Measurements from ENCODE around the gene PRAC2.
"Not testable (repeated sequence)": the region's sequence is repeated elsewhere in the genome, so short reads cannot be mapped to it uniquely, and the experiment has no call there.

PRAC2 gene

DNA sequence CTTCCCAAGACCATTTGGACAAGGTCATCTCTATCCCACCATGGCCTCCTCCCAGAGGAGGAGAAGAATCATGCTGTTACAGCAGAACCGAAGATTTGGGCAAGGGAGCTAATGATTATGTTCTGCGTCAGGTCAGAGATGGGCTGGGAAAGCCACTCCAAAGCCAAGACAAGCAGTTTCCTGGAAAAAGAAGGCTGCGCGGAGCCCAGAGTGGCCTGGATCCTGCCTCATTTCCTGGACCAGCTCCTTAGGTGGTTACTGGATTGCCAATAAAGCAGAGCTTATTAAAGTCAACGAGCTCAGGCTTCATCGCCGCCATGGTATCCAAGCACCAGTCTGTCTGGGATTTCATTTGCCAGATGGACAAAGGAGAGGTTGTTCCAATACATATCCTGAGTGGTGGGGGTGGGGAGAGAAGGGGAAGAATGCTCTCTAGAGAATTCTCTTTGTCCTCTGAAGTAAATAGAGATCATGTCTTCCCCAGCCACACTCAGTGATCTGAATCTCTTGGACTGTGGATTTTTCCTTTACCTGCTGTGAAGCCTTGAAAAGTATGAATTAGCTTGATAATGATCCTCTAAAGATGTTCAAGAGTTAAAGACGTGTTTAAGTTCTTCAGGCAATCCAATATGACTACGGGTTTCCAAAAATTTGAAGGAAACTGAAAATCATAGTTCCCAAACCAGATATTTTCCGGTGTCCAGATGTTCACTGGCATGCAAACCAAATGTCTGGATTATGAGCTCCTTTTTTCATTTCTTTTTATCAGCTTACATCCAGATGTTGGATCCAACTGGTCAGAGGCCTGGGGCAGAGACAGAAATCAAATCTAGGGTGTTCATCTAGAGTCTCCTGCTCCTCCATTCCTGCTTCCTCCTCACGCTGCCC lies 18.4 kb upstream of the PRAC2 start:
- no peak overlapping the region for H3K27ac ChIP-seq (ENCODE audit: low read length)

DNA sequence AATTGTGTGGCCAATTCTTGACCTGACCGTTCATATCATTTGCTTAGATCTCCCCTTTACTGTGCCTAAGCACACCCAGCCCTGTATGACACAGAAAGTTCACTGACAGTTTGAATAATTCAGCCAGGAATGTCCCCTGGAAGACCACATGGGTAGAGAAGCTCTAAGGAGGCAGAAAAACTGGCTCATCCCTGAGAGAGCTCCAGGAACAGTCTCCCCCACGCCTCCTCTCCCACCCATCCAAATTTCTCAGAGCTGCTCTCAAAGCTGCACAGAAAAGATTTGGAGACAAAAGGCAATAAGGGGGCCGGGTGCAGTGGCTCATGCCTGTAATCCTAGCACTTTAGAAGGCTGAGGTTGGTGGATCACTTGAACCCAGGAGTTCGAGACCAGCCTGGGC lies 11.9 kb upstream of the PRAC2 start:
- no CpG with 5 or more reads among the region's 4 CpGs for WGBS (ENCODE audit: insufficient coverage, insufficient read length)
- no peak for DNase-seq (ENCODE audit: low read depth, low spot score)
- H3K4me1 ChIP-seq (ENCODE audit: control insufficient read depth, insufficient read depth, low read length), result no peaks in the 10 kb centered on the region
- H3K27ac ChIP-seq (ENCODE audit: low read length), result no peak overlapping the region
- H3K27me3 ChIP-seq (ENCODE audit: control insufficient read depth, insufficient read depth, low read length), result peaks cover 2% of the 10 kb centered on the region; the same call in 1 of the 2 replicates
- no peak overlapping the region for H3K4me3 ChIP-seq (ENCODE audit: low read length)
- no peaks in the 10 kb centered on the region for H3K9me3 ChIP-seq (ENCODE audit: control insufficient read depth, insufficient read depth, low read length)
- no peaks in the 10 kb centered on the region for H3K36me3 ChIP-seq (ENCODE audit: control insufficient read depth, insufficient read depth, low read length)

More for the DNA sequence above, 18.4 kb upstream of the PRAC2 start:
- no peaks in the 10 kb centered on the region for H3K9me3 ChIP-seq (ENCODE audit: control insufficient read depth, insufficient read depth, low read length)
- H3K4me3 ChIP-seq (ENCODE audit: low read length), result no peak overlapping the region
- no peak for DNase-seq (ENCODE audit: low read depth, low spot score)
- no peaks in the 10 kb centered on the region for H3K36me3 ChIP-seq (ENCODE audit: control insufficient read depth, insufficient read depth, low read length)
- H3K27me3 ChIP-seq (ENCODE audit: control insufficient read depth, insufficient read depth, low read length), result no peaks in the 10 kb centered on the region; the same call in 1 of the 2 replicates
- no peaks in the 10 kb centered on the region for H3K4me1 ChIP-seq (ENCODE audit: control insufficient read depth, insufficient read depth, low read length)
- WGBS (ENCODE audit: insufficient coverage, insufficient read length), result no CpG with 5 or more reads among the region's 11 CpGs

DNA sequence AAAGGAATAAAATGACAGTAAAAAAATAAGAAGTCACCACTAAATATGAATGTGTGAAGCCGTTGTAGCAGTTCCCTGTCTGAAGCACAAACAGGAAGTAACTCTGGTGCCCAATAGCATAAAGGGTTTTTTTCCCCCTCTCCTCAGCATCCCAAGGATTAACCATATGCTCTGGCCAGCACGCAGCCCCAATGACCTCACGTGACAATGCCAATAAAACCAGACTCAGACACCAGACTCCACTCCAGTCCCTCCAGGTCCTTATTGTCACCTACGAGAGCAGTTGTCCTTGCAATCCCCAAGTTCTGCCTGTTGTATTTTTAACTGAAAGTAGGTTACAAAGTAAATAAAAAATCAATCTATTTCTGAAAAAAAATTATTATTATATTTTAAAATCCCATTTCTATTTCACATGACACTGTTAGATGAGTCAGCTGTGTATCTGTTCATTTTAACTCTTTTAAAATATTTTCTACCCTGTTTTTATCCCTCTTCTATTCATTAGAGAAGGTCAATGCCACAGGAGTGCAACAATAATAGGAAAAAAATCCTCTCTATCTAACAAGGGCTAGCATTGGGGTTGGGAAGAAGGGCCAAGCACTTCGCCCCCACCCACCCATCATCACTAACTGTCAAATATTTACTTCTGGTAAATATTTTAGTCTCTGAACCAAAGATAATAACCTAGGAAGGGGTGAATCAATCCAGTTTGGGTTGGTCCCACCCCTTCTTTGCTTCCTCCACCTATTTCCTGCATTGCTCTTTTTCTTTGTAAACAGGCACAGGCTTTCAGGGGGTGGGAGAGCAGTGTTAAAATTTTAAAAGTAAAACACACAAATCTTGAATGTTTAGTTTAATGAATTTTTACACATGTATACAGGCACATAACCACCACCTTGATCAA lies 7.2 kb upstream of the PRAC2 start:
- Histone ChIP-seq H3K27me3 (ENCODE audit: control insufficient read depth, insufficient read depth, low read length) (peaks cover 36% of the 10 kb centered on the region), H3K4me3 (ENCODE audit: low read length) (no peak overlapping the region), H3K36me3 (ENCODE audit: control insufficient read depth, insufficient read depth, low read length) (no peaks in the 10 kb centered on the region), H3K27ac (ENCODE audit: low read length) (no peak overlapping the region), H3K4me1 (ENCODE audit: control insufficient read depth, insufficient read depth, low read length) (peaks cover 4% of the 10 kb centered on the region), H3K9me3 (ENCODE audit: control insufficient read depth, insufficient read depth, low read length) (no peaks in the 10 kb centered on the region)
- DNase-seq (ENCODE audit: low read depth, low spot score), result no peak
- WGBS (ENCODE audit: insufficient coverage, insufficient read length), result no CpG with 5 or more reads among the region's 5 CpGs

GRCh38 chr17:48716549-48716948 lies 6.4 kb upstream of the PRAC2 start:
- H3K27me3 ChIP-seq (ENCODE audit: control insufficient read depth, insufficient read depth, low read length), result peaks cover 44% of the 10 kb centered on the region
- DNase-seq (ENCODE audit: low read depth, low spot score); H3K9me3 ChIP-seq (ENCODE audit: control insufficient read depth, insufficient read depth, low read length); H3K36me3 ChIP-seq (ENCODE audit: control insufficient read depth, insufficient read depth, low read length); H3K4me3 ChIP-seq (ENCODE audit: low read length); H3K27ac ChIP-seq (ENCODE audit: low read length); H3K4me1 ChIP-seq (ENCODE audit: control insufficient read depth, insufficient read depth, low read length): not testable (repeated sequence)
- WGBS (ENCODE audit: insufficient coverage, insufficient read length), result no CpG with 5 or more reads among the region's 3 CpGs

GRCh38 chr17:48717367-48718226 lies 5.4 kb upstream of the PRAC2 start:
- no peak overlapping the region for H3K4me3 ChIP-seq (ENCODE audit: low read length)
- WGBS (ENCODE audit: insufficient coverage, insufficient read length), result no CpG with 5 or more reads among the region's 10 CpGs
- no peak for DNase-seq (ENCODE audit: low read depth, low spot score)
- no peaks in the 10 kb centered on the region for H3K36me3 ChIP-seq (ENCODE audit: control insufficient read depth, insufficient read depth, low read length)
- no peak overlapping the region for H3K27ac ChIP-seq (ENCODE audit: low read length)
- H3K9me3 ChIP-seq (ENCODE audit: control insufficient read depth, insufficient read depth, low read length), result no peaks in the 10 kb centered on the region
- peaks cover 54% of the 10 kb centered on the region for H3K27me3 ChIP-seq (ENCODE audit: control insufficient read depth, insufficient read depth, low read length)
- H3K4me1 ChIP-seq (ENCODE audit: control insufficient read depth, insufficient read depth, low read length), result peaks cover 4% of the 10 kb centered on the region

DNA sequence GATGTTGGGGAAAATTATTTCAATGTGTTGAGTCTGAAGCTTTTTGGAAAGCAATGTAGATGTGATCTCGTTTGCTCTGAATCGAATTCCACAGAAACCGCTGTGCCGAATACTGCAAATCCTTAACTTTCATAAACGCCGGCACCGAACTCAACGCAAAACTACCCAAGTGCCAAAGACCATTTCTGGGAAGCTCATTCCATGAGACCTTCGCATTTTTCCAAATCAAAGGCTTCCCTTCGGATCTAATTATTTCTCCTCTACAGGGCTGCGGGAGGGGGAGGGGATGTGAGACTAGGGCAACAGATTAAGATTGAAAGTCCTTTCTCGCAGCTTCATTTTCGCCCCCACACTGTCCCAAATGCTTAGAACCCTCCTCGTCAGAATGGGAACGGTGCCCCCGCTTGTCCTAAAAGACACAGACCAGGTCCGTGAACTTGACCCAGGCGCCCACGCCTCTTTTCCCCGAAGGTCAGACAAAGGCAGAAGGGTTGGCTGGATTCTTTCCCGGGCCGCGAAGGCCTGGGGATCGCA lies 4.7 kb upstream of the PRAC2 start:
- Histone ChIP-seq H3K9me3 (ENCODE audit: control insufficient read depth, insufficient read depth, low read length) (no peaks in the 10 kb centered on the region), H3K27ac (ENCODE audit: low read length) (no peak overlapping the region), H3K4me1 (ENCODE audit: control insufficient read depth, insufficient read depth, low read length) (peaks cover 4% of the 10 kb centered on the region), H3K4me3 (ENCODE audit: low read length) (no peak overlapping the region), H3K36me3 (ENCODE audit: control insufficient read depth, insufficient read depth, low read length) (no peaks in the 10 kb centered on the region), H3K27me3 (ENCODE audit: control insufficient read depth, insufficient read depth, low read length) (peaks cover 61% of the 10 kb centered on the region)
- WGBS (ENCODE audit: insufficient coverage, insufficient read length), result no CpG with 5 or more reads among the region's 24 CpGs
- no peak for DNase-seq (ENCODE audit: low read depth, low spot score)

DNA sequence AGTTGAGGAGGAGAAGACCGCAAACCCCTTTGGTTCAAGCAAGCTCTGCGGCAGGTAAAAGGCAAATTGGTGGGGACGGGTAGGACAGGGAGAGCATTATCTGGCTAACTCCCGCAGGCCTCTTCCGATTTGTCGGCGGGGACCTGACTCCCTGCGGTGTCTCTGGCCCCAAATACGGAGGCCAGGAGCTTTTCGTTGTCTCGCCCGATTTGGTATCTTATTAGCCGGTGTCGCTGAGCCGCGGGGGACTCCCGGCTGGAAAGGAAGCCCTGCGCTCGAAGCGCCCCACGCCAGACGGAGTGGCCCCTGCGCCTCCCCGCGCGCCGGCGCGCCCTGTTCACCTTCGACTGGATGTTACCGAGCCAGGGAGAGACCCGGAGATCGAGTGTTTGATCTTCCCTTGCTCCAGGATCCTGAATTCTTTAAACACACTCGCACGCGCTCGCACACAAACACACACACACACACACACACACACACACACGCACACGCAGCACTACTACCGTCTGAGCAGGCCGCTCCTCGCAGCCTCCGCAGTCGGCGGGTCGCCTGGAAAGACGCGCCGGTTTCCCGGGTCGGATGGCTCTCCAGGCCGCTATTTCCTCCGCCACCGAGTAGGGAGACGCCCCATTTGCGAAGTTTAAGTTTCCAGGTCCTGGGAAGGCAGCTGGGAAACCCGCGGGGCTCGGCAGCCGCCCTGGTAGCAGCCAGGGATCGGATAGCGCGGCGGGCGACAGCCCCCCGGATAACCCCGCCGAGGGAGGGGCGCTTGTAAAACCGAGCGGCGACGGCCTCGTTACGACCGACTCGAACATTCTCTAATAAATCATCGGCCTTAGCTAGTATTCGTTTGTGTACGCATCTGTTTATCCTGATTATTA lies 4.0 kb upstream of the PRAC2 start:
- Histone ChIP-seq H3K27me3 (ENCODE audit: control insufficient read depth, insufficient read depth, low read length) (peaks cover 66% of the 10 kb centered on the region), H3K9me3 (ENCODE audit: control insufficient read depth, insufficient read depth, low read length) (no peaks in the 10 kb centered on the region), H3K4me3 (ENCODE audit: low read length) (no peak overlapping the region), H3K36me3 (ENCODE audit: control insufficient read depth, insufficient read depth, low read length) (no peaks in the 10 kb centered on the region), H3K27ac (ENCODE audit: low read length) (no peak overlapping the region), H3K4me1 (ENCODE audit: control insufficient read depth, insufficient read depth, low read length) (peaks cover 4% of the 10 kb centered on the region)
- DNase-seq (ENCODE audit: low read depth, low spot score), result no peak
- WGBS (ENCODE audit: insufficient coverage, insufficient read length), result no CpG with 5 or more reads among the region's 80 CpGs

- no peak for DNase-seq (ENCODE audit: low read depth, low spot score)
- Histone ChIP-seq H3K36me3 (ENCODE audit: control insufficient read depth, insufficient read depth, low read length) (no peaks in the 10 kb centered on the region), H3K4me1 (ENCODE audit: control insufficient read depth, insufficient read depth, low read length) (peaks cover 4% of the 10 kb centered on the region), H3K4me3 (ENCODE audit: low read length) (no peak overlapping the region), H3K27ac (ENCODE audit: low read length) (no peak overlapping the region), H3K27me3 (ENCODE audit: control insufficient read depth, insufficient read depth, low read length) (peaks cover 72% of the 10 kb centered on the region), H3K9me3 (ENCODE audit: control insufficient read depth, insufficient read depth, low read length) (no peaks in the 10 kb centered on the region)
- WGBS (ENCODE audit: insufficient coverage, insufficient read length), result no CpG with 5 or more reads among the region's 37 CpGs
These were observed 3.2 kb upstream of the PRAC2 start for GRCh38 chr17:48719642-48720265.
